Spinal cord (tissue), 10 donors: ENCODE measurements around the gene TWF1. TPM values are rescaled to one million over a fixed set of nuclear protein-coding genes. Genes with fewer than 3 reads are reported as not detected.

ENCODE experiments used
- DNase-seq, 6 donors: peaks; one replicate each; pipeline versions ENCODE4 v3.0.0 to v3.0.0-alpha.2; 2013 to 2015; ENCODE audit warnings: low spot score in 6 of 6, low read depth in 4 of 6
- H3K27ac ChIP-seq: one replicate; pipeline ENCODE4 v1.5.1; 2013; ENCODE audit warnings: low read depth, low read length, control low read depth
- H3K27me3 ChIP-seq: one replicate; pipeline ENCODE4 v1.6.1; 2013; ENCODE audit warnings: low read length; ENCODE audit not compliant: control insufficient read depth, insufficient read depth
- H3K36me3 ChIP-seq: one replicate; pipeline ENCODE4 v1.6.1; 2013; ENCODE audit warnings: low read length; ENCODE audit not compliant: control insufficient read depth, insufficient read depth
- H3K4me1 ChIP-seq: one replicate; pipeline ENCODE4 v1.6.1; 2013; ENCODE audit warnings: low read length; ENCODE audit not compliant: control insufficient read depth, insufficient read depth
- H3K4me3 ChIP-seq: one replicate; pipeline ENCODE4 v1.5.1; 2013; ENCODE audit warnings: low read depth, low read length, control low read depth
- H3K9me3 ChIP-seq: one replicate; pipeline ENCODE4 v1.6.1; 2013; ENCODE audit warnings: low read length; ENCODE audit not compliant: control insufficient read depth, insufficient read depth
- WGBS: methylation state at CpG from one replicate; pipeline ENCODE4 v1.1.5; 2013; ENCODE audit warnings: missing lambda C conversion rate; ENCODE audit not compliant: insufficient coverage; 5-methylcytosine and 5-hydroxymethylcytosine counted together
- polyA plus RNA-seq, 2 donors: library from polyadenylated mRNA; unstranded; fragments of 120-200 nt; gene quantifications; one replicate each; pipeline ENCODE4 v1.2.1, GENCODE V29; 2013; ENCODE audit not compliant: insufficient read length in 2 of 2
- total RNA-seq, 2 donors: library from RNA; depleted of rRNA in 1 of 2; stranded (reverse); fragments of 120-200 nt in 1 of 2; fragments of >200 nt in 1 of 2; gene quantifications; one replicate each; pipeline versions ENCODE4 v1.2.3 to v1.2.4, GENCODE V29; 2013 to 2014
- donor health status: healthy.

TWF1 gene
- total and polyA plus RNA-seq, 4 donors: 69.6 to 137 (median 98.8) TPM

GRCh38 chr12:43835656-43836474 lies 29.7 kb upstream of the TWF1 start, which contains the start of gene TMEM117:
Gene TMEM117 (plus strand): TSS chr12:43836081.
- no peaks in the 10 kb centered on the region for H3K27me3 ChIP-seq

GRCh38 chr12:43835264-43835655 lies 29.1 kb upstream of the TWF1 start:
- Histone ChIP-seq H3K9me3 (no peaks in the 10 kb centered on the region), H3K27me3 (no peaks in the 10 kb centered on the region), H3K36me3 (no peaks in the 10 kb centered on the region), H3K27ac (no peak overlapping the region), H3K4me1 (no peaks in the 10 kb centered on the region), H3K4me3 (peak overlapping the region; percentile 64)
- 46% methylated on average over 6 of the region's 6 CpGs for WGBS
- DNase-seq: peak in 2 of 6 donors; percentile 3 to 31

More at GRCh38 chr12:43835656-43836474, 29.7 kb upstream of the TWF1 start, which contains the start of gene TMEM117:
- WGBS: under 1% methylated on average over 102 of the region's 103 CpGs
- no peaks in the 10 kb centered on the region for H3K9me3 ChIP-seq
- no peaks in the 10 kb centered on the region for H3K4me1 ChIP-seq
- peak within 1 kb of the TSS; percentile 64 for H3K4me3 ChIP-seq
- peak within 1 kb of the TSS; percentile 84 for H3K27ac ChIP-seq
- DNase-seq: peak; percentile 40 to 84 (median 58)
- no peaks in the 10 kb centered on the region for H3K36me3 ChIP-seq

GRCh38 chr12:43832463-43833168 lies 26.5 kb upstream of the TWF1 start:
- DNase-seq: no peak
- WGBS: no CpG with 5 or more reads among the region's 4 CpGs
- H3K4me3 ChIP-seq: no peak overlapping the region
- no peaks in the 10 kb centered on the region for H3K9me3 ChIP-seq
- no peaks in the 10 kb centered on the region for H3K27me3 ChIP-seq
- no peak overlapping the region for H3K27ac ChIP-seq
- H3K36me3 ChIP-seq: no peaks in the 10 kb centered on the region
- no peaks in the 10 kb centered on the region for H3K4me1 ChIP-seq

- no peaks in the 10 kb centered on the region for H3K4me1 ChIP-seq
- no peak overlapping the region for H3K27ac ChIP-seq
- no peaks in the 10 kb centered on the region for H3K36me3 ChIP-seq
- H3K4me3 ChIP-seq: no peak overlapping the region
- H3K27me3 ChIP-seq: no peaks in the 10 kb centered on the region
- no peak for DNase-seq
- H3K9me3 ChIP-seq: no peaks in the 10 kb centered on the region
- WGBS: no CpG with 5 or more reads among the region's 1 CpG
Measured at GRCh38 chr12:43827093-43827492, 21.0 kb upstream of the TWF1 start.

- Histone ChIP-seq H3K27me3 (no peaks in the 10 kb centered on the region), H3K4me1 (no peaks in the 10 kb centered on the region), H3K36me3 (no peaks in the 10 kb centered on the region), H3K9me3 (no peaks in the 10 kb centered on the region), H3K4me3 (no peak overlapping the region), H3K27ac (no peak overlapping the region)
- no CpG with 5 or more reads among the region's 3 CpGs for WGBS
- DNase-seq: no peak
Measured at GRCh38 chr12:43826681-43827080, 20.6 kb upstream of the TWF1 start.

GRCh38 chr12:43824207-43824775 lies 18.2 kb upstream of the TWF1 start:
- Histone ChIP-seq H3K27me3 (no peaks in the 10 kb centered on the region), H3K4me3 (no peak overlapping the region), H3K27ac (no peak overlapping the region), H3K4me1 (no peaks in the 10 kb centered on the region), H3K9me3 (no peaks in the 10 kb centered on the region), H3K36me3 (no peaks in the 10 kb centered on the region)
- WGBS: 96% methylated on average over 8 of the region's 8 CpGs
- DNase-seq: no peak

- Histone ChIP-seq H3K4me1 (no peaks in the 10 kb centered on the region), H3K36me3 (no peaks in the 10 kb centered on the region), H3K9me3 (no peaks in the 10 kb centered on the region), H3K4me3 (no peak overlapping the region), H3K27me3 (no peaks in the 10 kb centered on the region), H3K27ac (no peak overlapping the region)
- WGBS: 86% methylated on average over 2 of the region's 3 CpGs
- no peak for DNase-seq
Measured at GRCh38 chr12:43816168-43816567, 10.1 kb upstream of the TWF1 start.

GRCh38 chr12:43815416-43815815 lies 9.3 kb upstream of the TWF1 start:
- no peak overlapping the region for H3K4me3 ChIP-seq
- DNase-seq: no peak
- H3K36me3 ChIP-seq: no peaks in the 10 kb centered on the region
- WGBS: 82% methylated on average over 3 of the region's 3 CpGs
- H3K27ac ChIP-seq: no peak overlapping the region
- no peaks in the 10 kb centered on the region for H3K9me3 ChIP-seq
- no peaks in the 10 kb centered on the region for H3K4me1 ChIP-seq
- no peaks in the 10 kb centered on the region for H3K27me3 ChIP-seq

- H3K27me3 ChIP-seq: no peaks in the 10 kb centered on the region
Measured at GRCh38 chr12:43812926-43813325, 6.8 kb upstream of the TWF1 start.

More at GRCh38 chr12:43812926-43813325, 6.8 kb upstream of the TWF1 start:
- Histone ChIP-seq H3K27ac (no peak overlapping the region), H3K4me1 (no peaks in the 10 kb centered on the region), H3K9me3 (no peaks in the 10 kb centered on the region), H3K4me3 (no peak overlapping the region), H3K36me3 (no peaks in the 10 kb centered on the region)
- 100% methylated on average over 4 of the region's 4 CpGs for WGBS
- DNase-seq: no peak
